ENCODE data around the gene ADAMTS10.
"Not testable (repeated sequence)": the region's sequence is repeated elsewhere in the genome, so short reads cannot be mapped to it uniquely, and the experiment has no call there.

The ADAMTS10 gene

GRCh38 chr19:8580710-8581281 lies 29.7 kb downstream of the ADAMTS10 start:
- peak; percentile 93 for TF ChIP-seq CTCF (IDR thresholded peaks at IDR 0.05; ENCODE audit: low read depth, low read length)
- peak; percentile 38 for DNase-seq (ENCODE audit: extremely low read depth, low read depth)

GRCh38 chr19:8578642-8579265 lies 31.8 kb downstream of the ADAMTS10 start:
- peak; percentile 93 for TF ChIP-seq CTCF (IDR thresholded peaks at IDR 0.05; ENCODE audit: low read depth, low read length)
- DNase-seq (ENCODE audit: extremely low read depth, low read depth): no peak

- DNase-seq (ENCODE audit: extremely low read depth, low read depth): no peak
- TF ChIP-seq CTCF (IDR thresholded peaks at IDR 0.05; ENCODE audit: low read depth, low read length): no peak
Measured at GRCh38 chr19:8577741-8578140, 32.8 kb downstream of the ADAMTS10 start.

- no peak for DNase-seq (ENCODE audit: extremely low read depth, low read depth)
- no peak for TF ChIP-seq CTCF (IDR thresholded peaks at IDR 0.05; ENCODE audit: low read depth, low read length)
Measured at GRCh38 chr19:8577247-8577646, 33.3 kb downstream of the ADAMTS10 start, which contains the start of gene MYO1F. Gene MYO1F (minus strand): TSS chr19:8577442. CDS start chr19:8577309, 133 bp downstream.

GRCh38 chr19:8576273-8576993 lies 34.1 kb downstream of the ADAMTS10 start:
- DNase-seq (ENCODE audit: extremely low read depth, low read depth): no peak
- TF ChIP-seq CTCF (IDR thresholded peaks at IDR 0.05; ENCODE audit: low read depth, low read length): no peak

- no peak for DNase-seq (ENCODE audit: extremely low read depth, low read depth)
- TF ChIP-seq CTCF (IDR thresholded peaks at IDR 0.05; ENCODE audit: low read depth, low read length): no peak
Measured at GRCh38 chr19:8575467-8575997, 35.0 kb downstream of the ADAMTS10 start.

GRCh38 chr19:8574619-8574922 lies 35.9 kb downstream of the ADAMTS10 start:
- not testable (repeated sequence) for DNase-seq (ENCODE audit: extremely low read depth, low read depth)
